ENCODE measurements around the gene TRAPPC10. TPM values are rescaled to one million over a fixed set of nuclear protein-coding genes. Genes with fewer than 3 reads are reported as not detected.

Gene TRAPPC10
- total RNA-seq, 1 experiment from 2014 or later, result 28.8 TPM

GRCh38 chr21:44028287-44028659 is 16.2 kb downstream of the TRAPPC10 start:
- Mint-ChIP-seq H3K27ac (ENCODE audit: unreplicated experiment) (no peak overlapping the region), H3K9me3 (ENCODE audit: low read depth, unreplicated experiment) (no peaks in the 10 kb centered on the region), H3K4me1 (ENCODE audit: low read depth, unreplicated experiment) (peaks cover 8% of the 10 kb centered on the region), H3K36me3 (ENCODE audit: insufficient read depth, unreplicated experiment) (no peaks in the 10 kb centered on the region), H3K4me3 (ENCODE audit: low read depth, unreplicated experiment) (no peak overlapping the region), H3K27me3 (ENCODE audit: unreplicated experiment) (no peaks in the 10 kb centered on the region)
- no peak for TF ChIP-seq CTCF (IDR thresholded peaks at IDR 0.05; ENCODE audit: unreplicated experiment)
- CTCF ChIA-PET, result no interaction called here
- DNase-seq, result no peak
- BruUV-seq (replicated peaks), result no TSS peak
- intact Hi-C loops (cut with micrococcal nuclease; ENCODE audit: unreplicated experiment), result no loop called here

GRCh38 chr21:44029460-44030087 is 17.5 kb downstream of the TRAPPC10 start:
- no peak for TF ChIP-seq CTCF (IDR thresholded peaks at IDR 0.05; ENCODE audit: unreplicated experiment)
- Mint-ChIP-seq H3K4me3 (ENCODE audit: low read depth, unreplicated experiment) (no peak overlapping the region), H3K9me3 (ENCODE audit: low read depth, unreplicated experiment) (no peaks in the 10 kb centered on the region), H3K4me1 (ENCODE audit: low read depth, unreplicated experiment) (peaks cover 8% of the 10 kb centered on the region), H3K36me3 (ENCODE audit: insufficient read depth, unreplicated experiment) (no peaks in the 10 kb centered on the region), H3K27me3 (ENCODE audit: unreplicated experiment) (no peaks in the 10 kb centered on the region), H3K27ac (ENCODE audit: unreplicated experiment) (no peak overlapping the region)
- intact Hi-C loops (cut with micrococcal nuclease; ENCODE audit: unreplicated experiment), result no loop called here
- BruUV-seq (replicated peaks), result no TSS peak
- CTCF ChIA-PET, result no interaction called here
- no peak for DNase-seq

GRCh38 chr21:44035244-44035643 is 23.1 kb downstream of the TRAPPC10 start:
- no peak overlapping the region for H3K27ac Mint-ChIP-seq (ENCODE audit: unreplicated experiment)
- H3K4me1 Mint-ChIP-seq (ENCODE audit: low read depth, unreplicated experiment), result no peaks in the 10 kb centered on the region
- CTCF ChIA-PET, result no interaction called here
- H3K9me3 Mint-ChIP-seq (ENCODE audit: low read depth, unreplicated experiment), result no peaks in the 10 kb centered on the region
- intact Hi-C loops (cut with micrococcal nuclease; ENCODE audit: unreplicated experiment), result no loop called here
- no peak for TF ChIP-seq CTCF (IDR thresholded peaks at IDR 0.05; ENCODE audit: unreplicated experiment)
- no peak for DNase-seq
- H3K4me3 Mint-ChIP-seq (ENCODE audit: low read depth, unreplicated experiment), result no peak overlapping the region
- no TSS peak for BruUV-seq (replicated peaks)
- peaks cover 9% of the 10 kb centered on the region for H3K36me3 Mint-ChIP-seq (ENCODE audit: insufficient read depth, unreplicated experiment)
- H3K27me3 Mint-ChIP-seq (ENCODE audit: unreplicated experiment), result no peaks in the 10 kb centered on the region

GRCh38 chr21:44038063-44038462 is 26.0 kb downstream of the TRAPPC10 start:
- BruUV-seq (replicated peaks), result no TSS peak
- Mint-ChIP-seq H3K27me3 (ENCODE audit: unreplicated experiment) (no peaks in the 10 kb centered on the region), H3K4me3 (ENCODE audit: low read depth, unreplicated experiment) (no peak overlapping the region), H3K27ac (ENCODE audit: unreplicated experiment) (no peak overlapping the region), H3K36me3 (ENCODE audit: insufficient read depth, unreplicated experiment) (peaks cover 15% of the 10 kb centered on the region), H3K9me3 (ENCODE audit: low read depth, unreplicated experiment) (no peaks in the 10 kb centered on the region), H3K4me1 (ENCODE audit: low read depth, unreplicated experiment) (no peaks in the 10 kb centered on the region)
- CTCF ChIA-PET, result no interaction called here
- DNase-seq, result no peak
- no peak for TF ChIP-seq CTCF (IDR thresholded peaks at IDR 0.05; ENCODE audit: unreplicated experiment)
- intact Hi-C loops (cut with micrococcal nuclease; ENCODE audit: unreplicated experiment), result no loop called here

Measured in Calu3 (cell line).